Endothelial cell of umbilical vein (primary cell): Measurements from ENCODE around the gene RIOK3. TPM values are rescaled to one million over a fixed set of nuclear protein-coding genes. Genes with fewer than 3 reads are reported as not detected.

Experiments
- BruUV-seq: library from RNA; stranded (reverse); fragments of 400-500 nt; replicated peaks from 2 replicates; lab custom pipeline; 2021; lab: Mats Ljungman, UMichigan
- CTCF ChIA-PET: fragments of 300-600, 350-600 bp; sonication (Branson Sonifier 250); formaldehyde crosslinking; loops from one replicate; lab custom pipeline; 2021; ENCODE audit warnings: antibody characterized with exemption, inconsistent platforms; lab: Charles Lee
- POLR2A ChIA-PET: fragments of 300-600, 350-600 bp; sonication (Branson Sonifier 250); formaldehyde crosslinking; loops from one replicate; lab custom pipeline; 2021; ENCODE audit warnings: antibody characterized with exemption, inconsistent platforms; lab: Charles Lee
- DNase-seq: peaks from one replicate; pipeline ENCODE4 v3.0.0-alpha.2; 2011; ENCODE audit warnings: low read depth, low spot score
- FAIRE-seq: peaks from 2 replicates; lab custom pipeline; 2011; peaks lifted over from hg19 to GRCh38; lab: Jason Lieb, UNC
- H2AFZ ChIP-seq: 2 replicates; pipeline ENCODE4 v1.6.0; 2012; ENCODE audit warnings: low read depth, low read length, control low read depth, inconsistent platforms
- H3K27ac ChIP-seq: 2 replicates; pipeline ENCODE4 v1.5.1; 2011; ENCODE audit warnings: low read depth, mild to moderate bottlenecking, control low read depth, low read length, moderate library complexity; ENCODE audit not compliant: insufficient read depth
- H3K27me3 ChIP-seq, 2 experiments: 2 replicates each; pipeline versions ENCODE4 v1.6.0 to v1.6.1; 2011; ENCODE audit warnings: low read length in 2 of 2, mixed read lengths in 1 of 2; ENCODE audit not compliant: control insufficient read depth in 2 of 2, insufficient read depth in 2 of 2
- H3K36me3 ChIP-seq, 2 experiments: 2 replicates in 1 of 2; 3 replicates in 1 of 2; pipeline ENCODE4 v1.5.1; 2011; ENCODE audit warnings: low read length in 2 of 2, mild to moderate bottlenecking in 1 of 2, moderate library complexity in 1 of 2; ENCODE audit not compliant: control insufficient read depth in 2 of 2, insufficient read depth in 2 of 2; ENCODE audit errors: extremely low read depth in 1 of 2
- H3K4me1 ChIP-seq: 3 replicates; pipeline ENCODE4 v1.5.1; 2011; ENCODE audit warnings: mild to moderate bottlenecking, low read length; ENCODE audit not compliant: control insufficient read depth, insufficient read depth; ENCODE audit errors: extremely low read depth
- H3K4me2 ChIP-seq: 2 replicates; pipeline ENCODE4 v1.6.1; 2011; ENCODE audit warnings: low read length, control low read depth, mixed read lengths; ENCODE audit not compliant: insufficient read depth
- H3K4me3 ChIP-seq, 3 experiments: fragments of 200-600 bp in 1 of 3; sonication (generic), shearing (Covaris generic) in 1 of 3; replicated peaks in 1 of 3; 2 replicates each; pipeline ENCODE4 v1.5.1; 2011 to 2016; ENCODE audit warnings: control low read depth in 3 of 3, low read length in 3 of 3, mild to moderate bottlenecking in 2 of 3, inconsistent platforms in 1 of 3, low read depth in 1 of 3, moderate library complexity in 1 of 3; ENCODE audit not compliant: insufficient read depth in 1 of 3
- H3K79me2 ChIP-seq: 2 replicates; pipeline ENCODE4 v1.6.0; 2012; ENCODE audit warnings: low read length, inconsistent platforms; ENCODE audit not compliant: control insufficient read depth, insufficient read depth
- H3K9ac ChIP-seq: replicated peaks from 2 replicates; pipeline ENCODE3; 2011; ENCODE audit warnings: low read length, control low read depth; ENCODE audit not compliant: insufficient read depth; ENCODE audit errors: extremely low read depth
- H3K9me1 ChIP-seq: replicated peaks from 3 replicates; pipeline ENCODE4 v1.6.0; 2011; ENCODE audit warnings: mild to moderate bottlenecking, low read length; ENCODE audit not compliant: control insufficient read depth, insufficient read depth; ENCODE audit errors: extremely low read depth
- H3K9me3 ChIP-seq: replicated peaks from 2 replicates; pipeline ENCODE4 v1.5.1; 2012; ENCODE audit warnings: low read length, inconsistent platforms; ENCODE audit not compliant: control insufficient read depth, insufficient read depth
- H4K20me1 ChIP-seq: replicated peaks from 2 replicates; pipeline ENCODE3; 2011; ENCODE audit warnings: mild to moderate bottlenecking, low read length; ENCODE audit not compliant: control insufficient read depth, insufficient read depth; ENCODE audit errors: extremely low read depth
- EZH2 ChIP-seq: IDR thresholded peaks from 2 replicates; pipeline ENCODE4 v1.6.1; 2012; ENCODE audit warnings: borderline replicate concordance, low read depth, mild to moderate bottlenecking, moderate library complexity, low read length, inconsistent platforms; ENCODE audit not compliant: severe bottlenecking
- FOS ChIP-seq: IDR thresholded peaks from 2 replicates; pipeline ENCODE4 v1.6.1; 2011; ENCODE audit warnings: mild to moderate bottlenecking, low read length, moderate library complexity, borderline replicate concordance; ENCODE audit not compliant: insufficient read depth
- GATA2 ChIP-seq: IDR thresholded peaks from 2 replicates; pipeline ENCODE4 v1.7.0; 2011; ENCODE audit warnings: low read depth, mild to moderate bottlenecking, moderate library complexity, mixed read lengths, low read length; ENCODE audit not compliant: insufficient read length, insufficient read depth
- JUN ChIP-seq: IDR thresholded peaks from 2 replicates; pipeline ENCODE4 v1.6.1; 2011; ENCODE audit warnings: borderline replicate concordance, low read depth; ENCODE audit not compliant: insufficient read length, insufficient read depth
- MYC ChIP-seq: IDR thresholded peaks from one replicate; pipeline ENCODE4 v1.6.1; 2011; ENCODE audit warnings: mild to moderate bottlenecking, low read depth, low read length
- POLR2A ChIP-seq: IDR thresholded peaks from 2 replicates; pipeline ENCODE4 v1.6.1; 2012; ENCODE audit warnings: low read depth, mild to moderate bottlenecking, control low read depth, low read length
- POLR2AphosphoS5 ChIP-seq: IDR thresholded peaks from 2 replicates; pipeline ENCODE4 v1.6.1; 2012; ENCODE audit warnings: low read depth, mild to moderate bottlenecking, control low read depth, low read length, moderate library complexity; ENCODE audit not compliant: insufficient read depth
- dilution Hi-C: fragments of 300-500 bp; cut with MboI; formaldehyde crosslinking; loops from one replicate; pipeline ENCODE4 v1.15.0; 2019; ENCODE audit warnings: low sequenced_read_pairs; ENCODE audit not compliant: extremely low pct_ligation_motif_present
- intact Hi-C: fragments of 100-400 bp; cut with micrococcal nuclease; formaldehyde crosslinking; loops from one replicate; pipeline ENCODE4 v1.10.0; 2022
- polyA plus RNA-seq, 4 experiments: library from polyadenylated mRNA; depleted of rRNA in 3 of 4; stranded (reverse) in 3 of 4; unstranded in 1 of 4; fragments of >200 nt; gene quantifications; 2 replicates each; pipeline versions ENCODE4 v1.2.1 to v1.2.3, GENCODE V29; 2011 to 2012; ENCODE audit warnings: missing spikeins in 1 of 4
- total RNA-seq: library from RNA; stranded (reverse); gene quantifications from 2 replicates; pipeline ENCODE4 v1.2.3, GENCODE V29; 2021
- TF ChIP-seq, protein P1 (sequence below): IDR thresholded peaks from 2 replicates; pipeline ENCODE4 v1.6.1; 2011; ENCODE audit not compliant: insufficient read depth, insufficient read length
- TF ChIP-seq, protein P2 (sequence below), 2 donors: IDR thresholded peaks; 1 replicate in 1 of 2; 2 replicates in 1 of 2; pipeline ENCODE4 v1.5.1; 2011; ENCODE audit warnings: low read length in 2 of 2, mild to moderate bottlenecking in 2 of 2, moderate library complexity in 2 of 2, control low read depth in 1 of 2, inconsistent platforms in 1 of 2, low read depth in 1 of 2; ENCODE audit not compliant: insufficient read depth in 1 of 2; ENCODE audit errors: extremely low read depth in 1 of 2

RIOK3 gene
- total and polyA plus RNA-seq, 2 donors (not counting 3 experiments of a cell fraction or from before 2014, with no cell fraction given), result 14.8 to 50.7 TPM

- no peak overlapping the region for H3K4me3 ChIP-seq
- no peak overlapping the region for H3K27ac ChIP-seq
- intact Hi-C loops, result no loop called here
- DNase-seq (no peak), FAIRE-seq (peak; percentile 55)
- peaks cover 29 to 41% of the 10 kb centered on the region in 2 experiments for H3K36me3 ChIP-seq
- ChIA-PET CTCF (interaction anchor here (0.9 kb wide), 1 partner anchor 173 kb away, joined by 3 read pairs; no protein-coding TSS in a partner anchor), POLR2A (no interaction called here)
- peaks cover 8% of the 10 kb centered on the region for H3K4me1 ChIP-seq
- BruUV-seq, result no TSS peak
- no peaks in the 10 kb centered on the region for H3K79me2 ChIP-seq
- H3K9me3 ChIP-seq, result no peaks in the 10 kb centered on the region
- H3K9ac ChIP-seq, result no peak overlapping the region
- H3K4me2 ChIP-seq, result no peak overlapping the region
- dilution Hi-C loops, result no loop called here
- no peaks in the 10 kb centered on the region for H3K27me3 ChIP-seq
- H4K20me1 ChIP-seq, result no peaks in the 10 kb centered on the region
- TF ChIP-seq, protein P1, sequence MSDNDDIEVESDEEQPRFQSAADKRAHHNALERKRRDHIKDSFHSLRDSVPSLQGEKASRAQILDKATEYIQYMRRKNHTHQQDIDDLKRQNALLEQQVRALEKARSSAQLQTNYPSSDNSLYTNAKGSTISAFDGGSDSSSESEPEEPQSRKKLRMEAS, result no peak
- TF ChIP-seq POLR2A, result no peak
- no peak overlapping the region for H2AFZ ChIP-seq
- no peaks in the 10 kb centered on the region for H3K9me1 ChIP-seq
Observed at GRCh38 chr18:23530195-23530594, 77.1 kb downstream of the RIOK3 start.

GRCh38 chr18:23531912-23532311 is 78.8 kb downstream of the RIOK3 start:
- Histone ChIP-seq H3K9me3 (no peaks in the 10 kb centered on the region), H4K20me1 (no peaks in the 10 kb centered on the region), H3K4me2 (no peak overlapping the region), H3K27me3 (no peaks in the 10 kb centered on the region), H3K27ac (no peak overlapping the region), H3K9ac (no peak overlapping the region), H3K79me2 (no peaks in the 10 kb centered on the region), H3K9me1 (no peaks in the 10 kb centered on the region), H3K4me3 (no peak overlapping the region), H3K36me3 (peaks cover 33 to 39% of the 10 kb centered on the region in 2 experiments), H2AFZ (no peak overlapping the region), H3K4me1 (peaks cover 8% of the 10 kb centered on the region)
- FAIRE-seq (peak; percentile 15), DNase-seq (no peak)
- ChIA-PET CTCF (interaction anchor here (1.0 to 1.2 kb wide), 2 partner anchors 9 to 16 kb away, joined by 3 to 6 read pairs; no protein-coding TSS in a partner anchor), POLR2A (no interaction called here)
- intact Hi-C loops (no loop called here), dilution Hi-C loops (no loop called here)
- TF ChIP-seq, protein P1, result no peak
- TF ChIP-seq FOS (no peak), EZH2 (no peak), POLR2A (no peak), POLR2AphosphoS5 (no peak), GATA2 (no peak), JUN (no peak), MYC (no peak)
- TF ChIP-seq, protein P2, sequence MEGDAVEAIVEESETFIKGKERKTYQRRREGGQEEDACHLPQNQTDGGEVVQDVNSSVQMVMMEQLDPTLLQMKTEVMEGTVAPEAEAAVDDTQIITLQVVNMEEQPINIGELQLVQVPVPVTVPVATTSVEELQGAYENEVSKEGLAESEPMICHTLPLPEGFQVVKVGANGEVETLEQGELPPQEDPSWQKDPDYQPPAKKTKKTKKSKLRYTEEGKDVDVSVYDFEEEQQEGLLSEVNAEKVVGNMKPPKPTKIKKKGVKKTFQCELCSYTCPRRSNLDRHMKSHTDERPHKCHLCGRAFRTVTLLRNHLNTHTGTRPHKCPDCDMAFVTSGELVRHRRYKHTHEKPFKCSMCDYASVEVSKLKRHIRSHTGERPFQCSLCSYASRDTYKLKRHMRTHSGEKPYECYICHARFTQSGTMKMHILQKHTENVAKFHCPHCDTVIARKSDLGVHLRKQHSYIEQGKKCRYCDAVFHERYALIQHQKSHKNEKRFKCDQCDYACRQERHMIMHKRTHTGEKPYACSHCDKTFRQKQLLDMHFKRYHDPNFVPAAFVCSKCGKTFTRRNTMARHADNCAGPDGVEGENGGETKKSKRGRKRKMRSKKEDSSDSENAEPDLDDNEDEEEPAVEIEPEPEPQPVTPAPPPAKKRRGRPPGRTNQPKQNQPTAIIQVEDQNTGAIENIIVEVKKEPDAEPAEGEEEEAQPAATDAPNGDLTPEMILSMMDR (IDR thresholded peaks at IDR 0.05; ENCODE audit: extremely low read depth in 1 of 2, insufficient read depth in 1 of 2, low read depth in 1 of 2, low read length in 2 of 2), result no peak
- BruUV-seq, result no TSS peak
